IPS-18a (cell line): ENCODE measurements around the gene SYT2.
"Not testable (repeated sequence)": the region's sequence is repeated elsewhere in the genome, so short reads cannot be mapped to it uniquely, and the experiment has no call there.

Source experiments
- H3K27ac ChIP-seq: one replicate; pipeline ENCODE4 v1.5.1; 2013; ENCODE audit warnings: low read length
- H3K27me3 ChIP-seq: one replicate; pipeline ENCODE4 v1.6.1; 2013; ENCODE audit warnings: mild to moderate bottlenecking, low read length; ENCODE audit not compliant: control insufficient read depth, insufficient read depth
- H3K36me3 ChIP-seq: one replicate; pipeline ENCODE4 v1.6.1; 2013; ENCODE audit warnings: low read depth, low read length; ENCODE audit not compliant: control insufficient read depth
- H3K4me1 ChIP-seq: one replicate; pipeline ENCODE4 v1.6.1; 2013; ENCODE audit warnings: low read depth, low read length; ENCODE audit not compliant: control insufficient read depth
- H3K4me3 ChIP-seq: one replicate; pipeline ENCODE4 v1.5.1; 2013; ENCODE audit warnings: low read length
- H3K9ac ChIP-seq: one replicate; pipeline ENCODE4 v1.6.1; 2013; ENCODE audit warnings: mild to moderate bottlenecking, low read length, moderate library complexity
- H3K9me3 ChIP-seq: one replicate; pipeline ENCODE4 v1.6.1; 2013; ENCODE audit warnings: low read depth, low read length; ENCODE audit not compliant: control insufficient read depth

SYT2 gene

GRCh38 chr1:202723708-202724107 is 13.5 kb upstream of the SYT2 start:
- Histone ChIP-seq H3K27me3 (no peaks in the 10 kb centered on the region), H3K9ac (no peak overlapping the region), H3K4me3 (no peak overlapping the region), H3K27ac (no peak overlapping the region), H3K4me1 (no peaks in the 10 kb centered on the region), H3K36me3 (peaks cover 27% of the 10 kb centered on the region), H3K9me3 (no peaks in the 10 kb centered on the region)

- H3K9ac ChIP-seq, H3K27ac ChIP-seq, H3K4me3 ChIP-seq, H3K4me1 ChIP-seq, H3K27me3 ChIP-seq, H3K9me3 ChIP-seq: not testable (repeated sequence)
- H3K36me3 ChIP-seq: peaks cover 20% of the 10 kb centered on the region
Measured at GRCh38 chr1:202723046-202723445, 12.8 kb upstream of the SYT2 start.

DNA sequence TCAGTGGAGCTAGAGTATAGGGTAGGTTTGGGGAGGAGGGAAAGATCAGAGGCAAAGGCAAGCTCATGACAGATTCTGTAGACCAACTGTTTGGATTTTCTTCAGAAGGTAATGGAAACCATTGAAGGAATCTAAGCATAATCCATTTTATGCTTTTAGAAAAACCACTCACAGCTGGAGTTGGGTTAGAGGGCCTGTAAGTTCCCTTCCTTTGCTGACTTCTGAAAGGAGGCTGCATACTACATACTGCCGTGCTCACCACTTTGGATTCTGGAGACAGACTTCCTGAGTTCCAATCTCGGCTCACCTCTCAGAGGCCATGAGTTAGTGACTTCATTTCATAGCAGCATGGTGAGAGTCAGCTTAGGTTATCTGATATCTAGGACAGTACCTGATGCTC is 6.4 kb upstream of the SYT2 start:
- Histone ChIP-seq H3K36me3 (no peaks in the 10 kb centered on the region), H3K4me1 (peaks cover 12% of the 10 kb centered on the region), H3K9ac (no peak overlapping the region), H3K27ac (no peak overlapping the region), H3K9me3 (no peaks in the 10 kb centered on the region), H3K27me3 (peaks cover 9% of the 10 kb centered on the region), H3K4me3 (no peak overlapping the region)

DNA sequence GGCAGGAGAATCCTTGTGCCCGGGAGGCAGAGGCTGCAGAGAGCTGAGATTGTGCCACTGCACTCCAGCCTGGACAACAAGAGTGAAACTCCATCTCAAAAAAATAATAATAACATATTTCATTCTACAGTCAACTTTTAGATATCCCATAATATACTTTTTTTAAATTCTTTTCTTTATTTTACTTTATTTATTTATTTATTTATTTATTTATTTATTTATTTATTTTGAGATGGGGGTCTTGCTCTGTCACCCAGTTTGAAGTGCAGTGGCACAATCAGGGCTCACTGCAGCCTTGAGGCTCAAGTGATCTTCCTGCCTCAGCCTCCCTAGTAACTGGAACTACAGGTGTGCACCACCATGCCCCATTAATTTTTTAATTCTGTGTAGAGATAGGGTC is 3.9 kb upstream of the SYT2 start:
- peaks cover 20% of the 10 kb centered on the region for H3K4me1 ChIP-seq
- H3K9me3 ChIP-seq, H3K4me3 ChIP-seq, H3K36me3 ChIP-seq, H3K27ac ChIP-seq, H3K9ac ChIP-seq: not testable (repeated sequence)
- H3K27me3 ChIP-seq: peaks cover 33% of the 10 kb centered on the region

DNA sequence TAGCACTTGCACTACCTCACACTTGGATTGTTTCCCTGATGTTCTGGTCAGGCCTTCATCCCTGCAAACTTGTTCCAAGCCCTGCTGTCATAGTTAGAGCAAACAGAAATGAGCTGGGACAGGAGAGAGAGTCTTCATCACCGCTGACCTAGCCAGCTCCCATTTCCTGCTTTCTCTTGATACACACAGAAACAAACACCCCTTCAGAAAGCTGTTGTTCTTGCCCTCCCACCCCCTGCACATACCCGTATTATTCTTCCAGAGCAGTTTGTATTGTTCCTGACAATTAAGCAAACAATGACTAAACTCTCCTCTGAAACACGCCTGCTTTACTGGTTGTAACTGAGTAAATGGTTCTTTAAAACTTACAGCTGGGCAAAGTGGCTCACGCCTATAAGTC is 2.9 kb upstream of the SYT2 start:
- peaks cover 44% of the 10 kb centered on the region for H3K27me3 ChIP-seq

GRCh38 chr1:202711949-202712635 is 1.8 kb upstream of the SYT2 start:
- no peak overlapping the region for H3K4me3 ChIP-seq
- H3K27ac ChIP-seq: no peak overlapping the region
- no peaks in the 10 kb centered on the region for H3K9me3 ChIP-seq
- H3K27me3 ChIP-seq: peaks cover 45% of the 10 kb centered on the region
- H3K4me1 ChIP-seq: peaks cover 20% of the 10 kb centered on the region
- no peaks in the 10 kb centered on the region for H3K36me3 ChIP-seq
- no peak overlapping the region for H3K9ac ChIP-seq

More for the DNA sequence above, 2.9 kb upstream of the SYT2 start:
- peaks cover 20% of the 10 kb centered on the region for H3K4me1 ChIP-seq
- no peak overlapping the region for H3K27ac ChIP-seq
- H3K4me3 ChIP-seq: no peak overlapping the region
- no peaks in the 10 kb centered on the region for H3K36me3 ChIP-seq
- no peaks in the 10 kb centered on the region for H3K9me3 ChIP-seq
- no peak overlapping the region for H3K9ac ChIP-seq

- Histone ChIP-seq H3K36me3 (no peaks in the 10 kb centered on the region), H3K27ac (no peak overlapping the region), H3K4me1 (peaks cover 20% of the 10 kb centered on the region), H3K4me3 (peak overlapping the region; percentile 72), H3K27me3 (peaks cover 45% of the 10 kb centered on the region), H3K9me3 (no peaks in the 10 kb centered on the region), H3K9ac (peak overlapping the region; percentile 38)
Measured at GRCh38 chr1:202709276-202710041, 795 bp downstream of the SYT2 start.

DNA sequence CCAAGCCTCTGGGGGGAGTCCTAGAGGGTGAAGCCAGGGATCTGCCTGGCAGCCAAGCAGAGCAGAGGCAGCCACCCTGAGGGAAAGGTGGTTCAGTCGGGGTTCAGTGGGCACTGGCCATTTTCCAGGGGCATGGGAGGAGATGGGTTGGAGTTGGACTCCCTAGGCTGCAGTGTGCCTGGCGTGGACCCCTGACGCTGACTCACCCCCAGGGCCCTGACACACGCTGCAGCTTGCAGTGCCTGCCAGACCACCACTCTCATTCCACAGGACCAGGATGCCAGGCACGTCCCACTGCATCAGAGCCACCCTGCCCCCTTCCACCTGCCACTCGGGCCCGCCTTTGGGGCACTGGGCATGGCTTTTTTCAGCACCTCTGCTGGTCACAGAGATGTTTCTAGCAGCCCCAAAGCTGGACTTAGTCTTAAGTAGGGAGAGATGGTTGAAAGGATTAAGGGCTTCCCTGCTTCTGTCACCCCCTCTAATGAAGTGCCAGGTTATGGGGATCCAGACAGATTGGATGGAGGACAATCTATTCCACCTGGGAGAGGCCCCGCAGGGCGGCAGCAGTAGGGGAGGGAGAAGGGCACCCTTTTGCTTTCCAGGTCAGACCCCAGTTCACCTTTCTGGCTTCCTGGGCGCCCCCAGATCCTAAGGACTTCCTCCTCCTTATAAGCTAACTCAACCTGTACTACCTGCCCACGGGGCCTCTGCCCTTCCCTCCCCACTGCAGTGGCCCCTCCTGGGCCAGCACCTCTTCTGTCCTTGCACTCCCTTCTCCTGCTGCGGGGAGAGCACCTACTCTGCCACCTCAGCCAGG is 1.6 kb downstream of the SYT2 start:
- Histone ChIP-seq H3K4me3 (no peak overlapping the region), H3K36me3 (no peaks in the 10 kb centered on the region), H3K9me3 (no peaks in the 10 kb centered on the region), H3K4me1 (peaks cover 20% of the 10 kb centered on the region), H3K27ac (no peak overlapping the region), H3K27me3 (peaks cover 45% of the 10 kb centered on the region), H3K9ac (no peak overlapping the region)

DNA sequence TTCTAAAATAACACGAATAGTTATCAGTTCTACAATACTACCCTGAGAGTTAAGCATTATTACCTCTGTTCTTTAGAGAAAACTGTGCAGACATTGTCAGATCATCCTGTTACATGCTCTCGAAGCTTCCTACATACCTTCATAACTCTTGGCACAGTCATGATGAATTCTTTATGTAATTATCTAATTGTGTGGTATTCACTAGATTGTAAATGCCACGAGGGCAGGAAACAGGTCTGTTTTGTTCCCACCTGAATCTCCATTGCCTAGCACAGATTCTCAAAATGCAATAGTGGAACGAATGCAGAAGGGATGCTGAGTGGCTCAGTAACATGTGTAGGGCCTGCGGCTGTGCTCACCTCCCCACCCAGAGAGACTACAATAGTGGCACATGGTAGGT is 3.4 kb downstream of the SYT2 start:
- no peaks in the 10 kb centered on the region for H3K9me3 ChIP-seq
- no peaks in the 10 kb centered on the region for H3K36me3 ChIP-seq
- H3K9ac ChIP-seq: no peak overlapping the region
- H3K27me3 ChIP-seq: peaks cover 36% of the 10 kb centered on the region
- H3K4me3 ChIP-seq: no peak overlapping the region
- peaks cover 10% of the 10 kb centered on the region for H3K4me1 ChIP-seq
- no peak overlapping the region for H3K27ac ChIP-seq

GRCh38 chr1:202704601-202705000 is 5.7 kb downstream of the SYT2 start:
- no peak overlapping the region for H3K9ac ChIP-seq
- H3K9me3 ChIP-seq: no peaks in the 10 kb centered on the region
- H3K4me1 ChIP-seq: no peaks in the 10 kb centered on the region
- H3K27ac ChIP-seq: no peak overlapping the region
- no peak overlapping the region for H3K4me3 ChIP-seq
- H3K36me3 ChIP-seq: no peaks in the 10 kb centered on the region
- H3K27me3 ChIP-seq: peaks cover 16% of the 10 kb centered on the region

GRCh38 chr1:202703191-202703590 is 7.1 kb downstream of the SYT2 start:
- no peaks in the 10 kb centered on the region for H3K9me3 ChIP-seq

More at GRCh38 chr1:202703191-202703590, 7.1 kb downstream of the SYT2 start:
- H3K36me3 ChIP-seq: no peaks in the 10 kb centered on the region
- no peak overlapping the region for H3K9ac ChIP-seq
- H3K4me1 ChIP-seq: no peaks in the 10 kb centered on the region
- H3K27me3 ChIP-seq: peaks cover 2% of the 10 kb centered on the region
- no peak overlapping the region for H3K4me3 ChIP-seq
- no peak overlapping the region for H3K27ac ChIP-seq
